HG03520 (cell line): ENCODE data around the gene NR6A1.
"Not testable (repeated sequence)": the region's sequence is repeated elsewhere in the genome, so short reads cannot be mapped to it uniquely, and the experiment has no call there.

Experiments used
- ATAC-seq: cut with Tn5 transposase; IDR thresholded peaks from one replicate; pipeline ENCODE4 v1.9.1; 2021; ENCODE audit warnings: mild to moderate bottlenecking, moderate library complexity; ENCODE audit not compliant: unreplicated experiment

Gene NR6A1

GRCh38 chr9:124761710-124762109 is 9.4 kb downstream of the NR6A1 start:
- ATAC-seq, result no peak

GRCh38 chr9:124761196-124761595 is 9.9 kb downstream of the NR6A1 start:
- no peak for ATAC-seq

GRCh38 chr9:124760719-124761118 is 10.4 kb downstream of the NR6A1 start:
- no peak for ATAC-seq

GRCh38 chr9:124759327-124759726 is 11.8 kb downstream of the NR6A1 start:
- ATAC-seq, result no peak

GRCh38 chr9:124758691-124759090 is 12.4 kb downstream of the NR6A1 start:
- ATAC-seq, result no peak

GRCh38 chr9:124758061-124758460 is 13.1 kb downstream of the NR6A1 start:
- ATAC-seq, result no peak

GRCh38 chr9:124757616-124758015 is 13.5 kb downstream of the NR6A1 start:
- no peak for ATAC-seq

GRCh38 chr9:124756011-124756410 is 15.1 kb downstream of the NR6A1 start:
- no peak for ATAC-seq

GRCh38 chr9:124755061-124755460 is 16.1 kb downstream of the NR6A1 start:
- no peak for ATAC-seq

GRCh38 chr9:124754289-124754688 is 16.8 kb downstream of the NR6A1 start:
- no peak for ATAC-seq

- no peak for ATAC-seq
Measured at GRCh38 chr9:124752967-124753366, 18.1 kb downstream of the NR6A1 start.

GRCh38 chr9:124749781-124750180 is 21.3 kb downstream of the NR6A1 start:
- no peak for ATAC-seq

GRCh38 chr9:124749284-124749683 is 21.8 kb downstream of the NR6A1 start:
- ATAC-seq, result no peak

GRCh38 chr9:124747065-124747464 is 24.0 kb downstream of the NR6A1 start:
- no peak for ATAC-seq

- no peak for ATAC-seq
Measured at GRCh38 chr9:124743686-124744348, 27.3 kb downstream of the NR6A1 start.

GRCh38 chr9:124742940-124743339 is 28.2 kb downstream of the NR6A1 start:
- ATAC-seq, result no peak

- ATAC-seq, result no peak
Measured at GRCh38 chr9:124741662-124742061, 29.4 kb downstream of the NR6A1 start.

- ATAC-seq, result no peak
Measured at GRCh38 chr9:124741149-124741548, 30.0 kb downstream of the NR6A1 start.

- ATAC-seq, result no peak
Measured at GRCh38 chr9:124739360-124739759, 31.8 kb downstream of the NR6A1 start.

- ATAC-seq, result not testable (repeated sequence)
Measured at GRCh38 chr9:124738075-124738474, 33.0 kb downstream of the NR6A1 start.

GRCh38 chr9:124735121-124735520 is 36.0 kb downstream of the NR6A1 start:
- ATAC-seq, result no peak

- ATAC-seq, result not testable (repeated sequence)
Measured at GRCh38 chr9:124734741-124735083, 36.4 kb downstream of the NR6A1 start.
